ENCODE data around the gene PRKCB. TPM values are rescaled to one million over a fixed set of nuclear protein-coding genes. Genes with fewer than 3 reads are reported as not detected.
A peak's percentile ranks its signal among the peaks of the same experiment; 100 is the strongest.

The PRKCB gene
- total and polyA plus RNA-seq, 2 experiments from 2014 or later, result 3.7 to 16.4 TPM

GRCh38 chr16:24208710-24209109, 372.9 kb downstream of the PRKCB start:
- Mint-ChIP-seq H3K27ac (no peak overlapping the region; the same call in 1 of the 2 replicates), H3K36me3 (ENCODE audit: low read depth) (no peaks in the 10 kb centered on the region), H3K4me3 (no peak overlapping the region), H3K27me3 (ENCODE audit: insufficient read depth, low read depth, poor library complexity) (peaks cover 8% of the 10 kb centered on the region), H3K9me3 (no peaks in the 10 kb centered on the region), H3K4me1 (peaks cover 30% of the 10 kb centered on the region)
- Histone ChIP-seq H3K4me1 (ENCODE audit: insufficient read depth) (peaks cover 7% of the 10 kb centered on the region), H3K27ac (ENCODE audit: low read depth) (0 out of 2 replicates have a peak overlapping the region, but pooled peaks have one; percentile 18), H3K9me2 (ENCODE audit: insufficient read depth) (no peaks in the 10 kb centered on the region), H3F3A (replicated peaks; ENCODE audit: low read depth) (no peaks in the 10 kb centered on the region), H3K4me3 (no peak overlapping the region), H3K4me2 (0 out of 2 replicates have a peak overlapping the region, but pooled peaks have one; percentile 35), H4K20me1 (replicated peaks; ENCODE audit: insufficient read depth) (no peaks in the 10 kb centered on the region), H3K79me2 (replicated peaks; ENCODE audit: insufficient read depth) (no peaks in the 10 kb centered on the region), H3K36me3 (ENCODE audit: insufficient read depth) (no peaks in the 10 kb centered on the region), H2AFZ (peak overlapping the region; percentile 61; the same call in 1 of the 2 replicates), H3K27me3 (ENCODE audit: insufficient read depth) (no peaks in the 10 kb centered on the region)
- DNase-seq (ENCODE audit: low spot score) (peak; percentile 48), ATAC-seq (peak; percentile 92)
- TF ChIP-seq EZH2 (IDR thresholded peaks at IDR 0.05; ENCODE audit: low read depth, unreplicated experiment) (no peak), EZH2phosphoT487 (IDR thresholded peaks at IDR 0.05; ENCODE audit: unreplicated experiment) (no peak), REST (IDR thresholded peaks at IDR 0.05; ENCODE audit: unreplicated experiment) (no peak), NANOG (IDR thresholded peaks at IDR 0.05; ENCODE audit: borderline replicate concordance) (no peak), CTCF (conservative IDR thresholded peaks at IDR 0.05; ENCODE audit: low read depth in 2 of 2) (no peak), ETS1 (IDR thresholded peaks at IDR 0.05) (no peak), JUNB (IDR thresholded peaks at IDR 0.05; ENCODE audit: unreplicated experiment) (no peak), CREB1 (CRISPR knock-in tag; IDR thresholded peaks at IDR 0.05; ENCODE audit: low read depth) (no peak), POLR2AphosphoS5 (IDR thresholded peaks at IDR 0.05; ENCODE audit: low read depth) (no peak), ZNF114 (CRISPR knock-in tag; IDR thresholded peaks at IDR 0.05) (no peak), STAT1 (IDR thresholded peaks at IDR 0.05; ENCODE audit: unreplicated experiment) (no peak), ZNF462 (CRISPR knock-in tag; IDR thresholded peaks at IDR 0.05) (no peak), ZNF331 (CRISPR knock-in tag; IDR thresholded peaks at IDR 0.05; ENCODE audit: low read depth) (no peak)
